SK-N-SH (cell line): ENCODE data around the gene SP110. TPM values are rescaled to one million over a fixed set of nuclear protein-coding genes. Genes with fewer than 3 reads are reported as not detected.

ENCODE experiments used
- CTCF ChIA-PET: fragments of 300-600, 350-600 bp; formaldehyde crosslinking; extraction: SDS; loops from one replicate; lab custom pipeline; 2021; lab: Yijun Ruan, JAX
- POLR2A ChIA-PET: fragments of 350-600 bp; sonication (Branson Sonifier 250); formaldehyde crosslinking; extraction: SDS; loops from one replicate; lab custom pipeline; 2020; ENCODE audit warnings: antibody characterized with exemption, inconsistent platforms; lab: Yijun Ruan, JAX
- DNase-seq: peaks from one replicate; pipeline ENCODE4 v3.0.0; 2012
- H2AFZ ChIP-seq: fragments of 200-600 bp; sonication (generic); 2 replicates; pipeline ENCODE4 v1.8.1; 2016; ENCODE audit warnings: antibody characterized with exemption, mild to moderate bottlenecking, low read depth
- H3F3A ChIP-seq: fragments of 200-600 bp; sonication (generic); replicated peaks from 2 replicates; pipeline ENCODE3; 2016; ENCODE audit warnings: antibody characterized with exemption, mild to moderate bottlenecking; ENCODE audit not compliant: insufficient read depth
- H3K27ac ChIP-seq, 2 experiments: fragments of 200-500 bp in 1 of 2; fragments of 200-600 bp in 1 of 2; sonication (Bioruptor generic) in 1 of 2; sonication (generic), shearing (Covaris generic) in 1 of 2; 2 replicates each; pipeline versions ENCODE4 v1.5.1 to v1.6.1; 2014 to 2016; ENCODE audit warnings: low read depth in 2 of 2, inconsistent platforms in 1 of 2, low read length in 1 of 2, mild to moderate bottlenecking in 1 of 2, mixed read lengths in 1 of 2
- H3K27me3 ChIP-seq: fragments of 200-600 bp; sonication (generic), shearing (Covaris generic); 2 replicates; pipeline ENCODE4 v1.6.1; 2016; ENCODE audit warnings: mixed run types; ENCODE audit not compliant: insufficient read depth
- H3K36me3 ChIP-seq, 2 experiments: fragments of 200-500 bp in 1 of 2; fragments of 200-600 bp in 1 of 2; sonication (Bioruptor generic) in 1 of 2; sonication (generic) in 1 of 2; replicated peaks in 1 of 2; 2 replicates each; pipeline versions ENCODE3 to v1.5.1; 2014 to 2016; ENCODE audit warnings: low read length in 1 of 2, mild to moderate bottlenecking in 1 of 2; ENCODE audit not compliant: insufficient read depth in 2 of 2, control insufficient read depth in 1 of 2
- H3K4me1 ChIP-seq, 2 experiments: fragments of 200-500 bp in 1 of 2; fragments of 200-600 bp in 1 of 2; sonication (Bioruptor generic) in 1 of 2; sonication (generic), shearing (Covaris generic) in 1 of 2; 2 replicates each; pipeline versions ENCODE4 v1.5.1 to v1.6.1; 2014 to 2016; ENCODE audit warnings: low read depth in 1 of 2, low read length in 1 of 2, mixed run types in 1 of 2; ENCODE audit not compliant: insufficient read depth in 2 of 2, control insufficient read depth in 1 of 2
- H3K4me2 ChIP-seq: fragments of 200-600 bp; sonication (generic), shearing (Covaris generic); 2 replicates; pipeline ENCODE4 v1.6.1; 2017; ENCODE audit warnings: mixed run types
- H3K4me3 ChIP-seq, 2 experiments: fragments of 200-500 bp in 1 of 2; fragments of 200-600 bp in 1 of 2; sonication (Bioruptor generic) in 1 of 2; sonication (generic), shearing (Covaris generic) in 1 of 2; 2 replicates each; pipeline versions ENCODE4 v1.5.1 to v1.8.1; 2014 to 2016; ENCODE audit warnings: low read depth in 2 of 2, inconsistent platforms in 1 of 2, low read length in 1 of 2, mild to moderate bottlenecking in 1 of 2, mixed read lengths in 1 of 2, moderate library complexity in 1 of 2
- H3K79me2 ChIP-seq: fragments of 200-600 bp; sonication (generic); 2 replicates; pipeline ENCODE4 v1.8.1; 2017; ENCODE audit warnings: mild to moderate bottlenecking; ENCODE audit not compliant: insufficient read depth
- H3K9ac ChIP-seq: fragments of 200-600 bp; sonication (generic); 2 replicates; pipeline ENCODE4 v1.6.1; 2017; ENCODE audit warnings: mixed run types
- H3K9me2 ChIP-seq: fragments of 200-600 bp; sonication (generic); 2 replicates; pipeline ENCODE4 v1.6.1; 2017; ENCODE audit warnings: mixed run types
- H3K9me3 ChIP-seq: fragments of 200-600 bp; sonication (generic); 2 replicates; pipeline ENCODE4 v1.6.1; 2017; ENCODE audit warnings: mixed run types, mild to moderate bottlenecking, moderate library complexity
- H4K20me1 ChIP-seq: fragments of 200-600 bp; sonication (generic); 2 replicates; pipeline ENCODE4 v1.6.1; 2017; ENCODE audit warnings: mild to moderate bottlenecking, mixed run types; ENCODE audit not compliant: insufficient read depth
- EP300 ChIP-seq, 2 experiments: IDR thresholded peaks; 2 replicates each; pipeline versions ENCODE4 v1.4.0 to v1.6.1; 2012; ENCODE audit warnings: borderline replicate concordance in 1 of 2, low read depth in 1 of 2, low read length in 1 of 2
- FOSL2 ChIP-seq: IDR thresholded peaks from 2 replicates; pipeline ENCODE4 v1.4.0; 2012; ENCODE audit warnings: low read depth, mild to moderate bottlenecking, moderate library complexity, borderline replicate concordance
- FOXM1 ChIP-seq: IDR thresholded peaks from 2 replicates; pipeline ENCODE4 v1.4.0; 2012; ENCODE audit warnings: low read depth, mild to moderate bottlenecking
- MEF2A ChIP-seq: IDR thresholded peaks from 2 replicates; pipeline ENCODE4 v1.4.0; 2012; ENCODE audit warnings: low read depth, borderline replicate concordance
- NFIC ChIP-seq: IDR thresholded peaks from 2 replicates; pipeline ENCODE4 v1.4.0; 2012; ENCODE audit warnings: borderline replicate concordance
- NRF1 ChIP-seq: IDR thresholded peaks from 2 replicates; pipeline ENCODE4 v1.6.1; 2012; ENCODE audit warnings: low read depth, mild to moderate bottlenecking, low read length
- POLR2AphosphoS5 ChIP-seq: IDR thresholded peaks from 2 replicates; pipeline ENCODE4 v1.6.1; 2012; ENCODE audit warnings: low read depth, low read length
- RAD21 ChIP-seq: IDR thresholded peaks from 2 replicates; pipeline ENCODE4 v1.6.1; 2012; ENCODE audit warnings: mild to moderate bottlenecking, low read length
- RFX5 ChIP-seq: IDR thresholded peaks from 2 replicates; pipeline ENCODE4 v1.6.1; 2012; ENCODE audit warnings: mild to moderate bottlenecking, improper control_type of control experiment, low read length
- RXRA ChIP-seq: IDR thresholded peaks from 2 replicates; pipeline ENCODE4 v1.4.0; 2012; ENCODE audit warnings: low read depth, mild to moderate bottlenecking, borderline replicate concordance
- TCF12 ChIP-seq: IDR thresholded peaks from 2 replicates; pipeline ENCODE4 v1.4.0; 2012
- TEAD4 ChIP-seq: IDR thresholded peaks from 2 replicates; pipeline ENCODE4 v1.4.0; 2012; ENCODE audit warnings: mild to moderate bottlenecking, borderline replicate concordance; ENCODE audit not compliant: insufficient read depth
- YY1 ChIP-seq: IDR thresholded peaks from 2 replicates; pipeline ENCODE4 v1.4.0; 2012; ENCODE audit warnings: low read depth, mild to moderate bottlenecking
- WGBS: methylation state at CpG from one replicate; pipeline ENCODE4 v1.1.6; 2017; ENCODE audit warnings: low lambda C conversion rate; 5-methylcytosine and 5-hydroxymethylcytosine counted together
- polyA plus RNA-seq, 3 experiments: library from polyadenylated mRNA; depleted of rRNA; stranded (reverse); fragments of >200 nt; gene quantifications; 2 replicates each; pipeline ENCODE4 v1.2.3, GENCODE V29; 2012
- TF ChIP-seq, protein P1 (sequence below): IDR thresholded peaks from 2 replicates; pipeline ENCODE4 v1.4.0; 2012; ENCODE audit warnings: low read depth
- TF ChIP-seq, protein P2 (sequence below): fragments of 150-350 bp; IDR thresholded peaks from 2 replicates; pipeline ENCODE4 v1.6.1; 2016; ENCODE audit warnings: mild to moderate bottlenecking, low read depth, low read length
- TF ChIP-seq, protein P3 (sequence below): IDR thresholded peaks from 2 replicates; pipeline ENCODE4 v1.6.1; 2012; ENCODE audit warnings: mild to moderate bottlenecking, low read depth, low read length, moderate library complexity

SP110 gene
- polyA plus RNA-seq, 1 of the 3 experiments (the other 2 are of a cell fraction), result 10.4 TPM

DNA sequence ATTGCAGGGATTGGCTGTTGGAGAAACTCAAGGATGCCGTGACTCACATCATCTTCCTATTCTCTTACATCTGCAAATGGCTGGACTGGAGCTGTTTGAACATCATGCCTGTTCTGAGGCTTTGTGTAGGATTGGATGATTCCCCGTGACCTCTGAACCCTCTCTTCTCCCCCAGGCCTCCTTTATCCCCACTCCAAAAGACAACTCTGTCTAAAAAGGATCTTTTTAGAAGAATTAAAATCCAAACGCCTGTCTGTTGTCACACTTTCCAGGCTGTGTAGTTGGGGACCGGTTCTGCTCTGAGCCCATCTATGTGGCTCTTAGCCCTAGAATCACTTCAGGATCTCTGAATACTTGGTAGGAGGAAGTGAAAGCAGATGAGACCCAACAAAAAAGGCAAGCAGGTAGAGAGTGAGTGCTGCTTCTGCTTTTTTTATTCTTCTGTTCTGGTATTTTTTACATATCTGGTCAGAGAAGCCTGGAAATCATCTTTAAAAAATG lies 6.3 kb upstream of the SP110 start (continued):
- TF ChIP-seq RFX5 (no peak), TCF12 (no peak), MEF2A (no peak), RAD21 (no peak)
- TF ChIP-seq, protein P1, sequence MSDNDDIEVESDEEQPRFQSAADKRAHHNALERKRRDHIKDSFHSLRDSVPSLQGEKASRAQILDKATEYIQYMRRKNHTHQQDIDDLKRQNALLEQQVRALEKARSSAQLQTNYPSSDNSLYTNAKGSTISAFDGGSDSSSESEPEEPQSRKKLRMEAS, result no peak

DNA sequence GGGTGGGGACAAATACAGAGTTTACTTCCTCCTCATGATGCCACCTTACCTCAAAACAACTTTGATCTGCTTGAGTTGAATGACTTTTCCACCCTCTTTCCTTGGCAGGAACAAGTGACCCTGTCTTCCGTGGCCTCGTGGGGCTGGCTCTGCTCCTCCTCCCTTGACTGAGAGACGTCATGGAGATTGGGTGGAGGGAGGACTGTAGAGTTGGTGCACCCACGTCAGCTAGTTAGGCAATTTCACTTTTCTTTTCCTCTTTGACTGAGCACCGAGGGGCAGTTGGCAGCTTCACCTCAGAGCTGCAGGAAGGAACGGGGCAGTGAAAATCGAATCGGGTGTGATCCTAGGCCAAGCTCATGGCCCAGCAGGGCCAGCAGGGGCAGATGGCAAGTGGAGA lies 5.7 kb upstream of the SP110 start, which contains the start of gene SP140:
Gene SP140, plus strand, starts transcription at position 251 of the 400 bp plus-strand sequence. Its CDS starts 109 bp downstream, at position 360.
- Histone ChIP-seq H3K27me3 (no peaks in the 10 kb centered on the region), H3K79me2 (no peaks in the 10 kb centered on the region), H2AFZ (no peak within 1 kb of the TSS), H3K4me1 (no peaks in the 10 kb centered on the region), H3K9me3 (no peaks in the 10 kb centered on the region), H3K4me3 (no peak within 1 kb of the TSS), H3K9ac (no peak within 1 kb of the TSS), H4K20me1 (no peaks in the 10 kb centered on the region), H3K27ac (no peak within 1 kb of the TSS), H3F3A (no peaks in the 10 kb centered on the region), H3K36me3 (no peaks in the 10 kb centered on the region), H3K9me2 (no peaks in the 10 kb centered on the region), H3K4me2 (no peak within 1 kb of the TSS)
- DNase-seq, result no peak
- TF ChIP-seq TEAD4 (no peak), RAD21 (no peak), POLR2AphosphoS5 (no peak), NFIC (no peak), YY1 (no peak), RFX5 (no peak)
- TF ChIP-seq, protein P2, sequence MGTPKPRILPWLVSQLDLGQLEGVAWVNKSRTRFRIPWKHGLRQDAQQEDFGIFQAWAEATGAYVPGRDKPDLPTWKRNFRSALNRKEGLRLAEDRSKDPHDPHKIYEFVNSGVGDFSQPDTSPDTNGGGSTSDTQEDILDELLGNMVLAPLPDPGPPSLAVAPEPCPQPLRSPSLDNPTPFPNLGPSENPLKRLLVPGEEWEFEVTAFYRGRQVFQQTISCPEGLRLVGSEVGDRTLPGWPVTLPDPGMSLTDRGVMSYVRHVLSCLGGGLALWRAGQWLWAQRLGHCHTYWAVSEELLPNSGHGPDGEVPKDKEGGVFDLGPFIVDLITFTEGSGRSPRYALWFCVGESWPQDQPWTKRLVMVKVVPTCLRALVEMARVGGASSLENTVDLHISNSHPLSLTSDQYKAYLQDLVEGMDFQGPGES, result no peak
- TF ChIP-seq, protein P1, result no peak
- 55% methylated on average over 7 of the region's 8 CpGs for WGBS
- ChIA-PET CTCF (no interaction called here), POLR2A (no interaction called here)

DNA sequence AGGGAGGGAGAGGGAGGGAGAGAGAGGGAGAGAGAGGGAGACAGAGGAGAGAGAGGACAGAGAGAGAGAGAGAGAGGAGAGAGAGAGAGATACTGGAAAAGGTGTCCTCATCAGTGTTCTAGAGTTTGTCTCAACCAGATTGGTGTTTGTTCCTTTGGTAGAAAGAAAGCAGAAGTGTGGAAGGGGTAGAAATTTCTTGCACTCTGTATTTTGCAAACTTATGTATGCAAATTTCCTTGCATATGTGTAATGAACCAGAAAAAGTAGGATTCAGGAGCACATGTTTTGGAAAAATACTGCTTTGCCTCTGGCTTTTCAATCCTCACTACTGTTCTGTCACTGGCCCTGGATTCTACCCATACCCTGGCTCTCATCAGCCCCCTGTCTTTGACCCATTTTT lies 4.7 kb upstream of the SP110 start:
- Histone ChIP-seq H4K20me1 (no peaks in the 10 kb centered on the region), H3K9ac (no peak overlapping the region), H3K27ac (no peak overlapping the region), H3K36me3 (no peaks in the 10 kb centered on the region), H3K27me3 (no peaks in the 10 kb centered on the region), H3F3A (no peaks in the 10 kb centered on the region), H3K4me2 (no peak overlapping the region), H2AFZ (no peak overlapping the region), H3K9me2 (no peaks in the 10 kb centered on the region), H3K4me1 (no peaks in the 10 kb centered on the region; a peak in 1 of 4 replicates), H3K79me2 (no peaks in the 10 kb centered on the region; the same call in 1 of the 2 replicates), H3K4me3 (no peak overlapping the region), H3K9me3 (no peaks in the 10 kb centered on the region)
- TF ChIP-seq, protein P2, result no peak
- TF ChIP-seq FOXM1, result no peak
- TF ChIP-seq RXRA, result no peak
- TF ChIP-seq RAD21, result no peak
- TF ChIP-seq, protein P3, sequence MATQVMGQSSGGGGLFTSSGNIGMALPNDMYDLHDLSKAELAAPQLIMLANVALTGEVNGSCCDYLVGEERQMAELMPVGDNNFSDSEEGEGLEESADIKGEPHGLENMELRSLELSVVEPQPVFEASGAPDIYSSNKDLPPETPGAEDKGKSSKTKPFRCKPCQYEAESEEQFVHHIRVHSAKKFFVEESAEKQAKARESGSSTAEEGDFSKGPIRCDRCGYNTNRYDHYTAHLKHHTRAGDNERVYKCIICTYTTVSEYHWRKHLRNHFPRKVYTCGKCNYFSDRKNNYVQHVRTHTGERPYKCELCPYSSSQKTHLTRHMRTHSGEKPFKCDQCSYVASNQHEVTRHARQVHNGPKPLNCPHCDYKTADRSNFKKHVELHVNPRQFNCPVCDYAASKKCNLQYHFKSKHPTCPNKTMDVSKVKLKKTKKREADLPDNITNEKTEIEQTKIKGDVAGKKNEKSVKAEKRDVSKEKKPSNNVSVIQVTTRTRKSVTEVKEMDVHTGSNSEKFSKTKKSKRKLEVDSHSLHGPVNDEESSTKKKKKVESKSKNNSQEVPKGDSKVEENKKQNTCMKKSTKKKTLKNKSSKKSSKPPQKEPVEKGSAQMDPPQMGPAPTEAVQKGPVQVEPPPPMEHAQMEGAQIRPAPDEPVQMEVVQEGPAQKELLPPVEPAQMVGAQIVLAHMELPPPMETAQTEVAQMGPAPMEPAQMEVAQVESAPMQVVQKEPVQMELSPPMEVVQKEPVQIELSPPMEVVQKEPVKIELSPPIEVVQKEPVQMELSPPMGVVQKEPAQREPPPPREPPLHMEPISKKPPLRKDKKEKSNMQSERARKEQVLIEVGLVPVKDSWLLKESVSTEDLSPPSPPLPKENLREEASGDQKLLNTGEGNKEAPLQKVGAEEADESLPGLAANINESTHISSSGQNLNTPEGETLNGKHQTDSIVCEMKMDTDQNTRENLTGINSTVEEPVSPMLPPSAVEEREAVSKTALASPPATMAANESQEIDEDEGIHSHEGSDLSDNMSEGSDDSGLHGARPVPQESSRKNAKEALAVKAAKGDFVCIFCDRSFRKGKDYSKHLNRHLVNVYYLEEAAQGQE, result no peak
- TF ChIP-seq NRF1, result no peak
- TF ChIP-seq YY1, result no peak
- TF ChIP-seq FOSL2, result no peak
- TF ChIP-seq EP300 (IDR thresholded peaks at IDR 0.05; ENCODE audit: borderline replicate concordance in 1 of 2, low read depth in 1 of 2, low read length in 1 of 2), result no peak
- no peak for DNase-seq
- CTCF ChIA-PET, result no interaction called here
- POLR2A ChIA-PET, result no interaction called here
